ENCODE measurements around the gene ASMTL.
"Not testable (repeated sequence)": the region's sequence is repeated elsewhere in the genome, so short reads cannot be mapped to it uniquely, and the experiment has no call there.

The ASMTL gene

DNA sequence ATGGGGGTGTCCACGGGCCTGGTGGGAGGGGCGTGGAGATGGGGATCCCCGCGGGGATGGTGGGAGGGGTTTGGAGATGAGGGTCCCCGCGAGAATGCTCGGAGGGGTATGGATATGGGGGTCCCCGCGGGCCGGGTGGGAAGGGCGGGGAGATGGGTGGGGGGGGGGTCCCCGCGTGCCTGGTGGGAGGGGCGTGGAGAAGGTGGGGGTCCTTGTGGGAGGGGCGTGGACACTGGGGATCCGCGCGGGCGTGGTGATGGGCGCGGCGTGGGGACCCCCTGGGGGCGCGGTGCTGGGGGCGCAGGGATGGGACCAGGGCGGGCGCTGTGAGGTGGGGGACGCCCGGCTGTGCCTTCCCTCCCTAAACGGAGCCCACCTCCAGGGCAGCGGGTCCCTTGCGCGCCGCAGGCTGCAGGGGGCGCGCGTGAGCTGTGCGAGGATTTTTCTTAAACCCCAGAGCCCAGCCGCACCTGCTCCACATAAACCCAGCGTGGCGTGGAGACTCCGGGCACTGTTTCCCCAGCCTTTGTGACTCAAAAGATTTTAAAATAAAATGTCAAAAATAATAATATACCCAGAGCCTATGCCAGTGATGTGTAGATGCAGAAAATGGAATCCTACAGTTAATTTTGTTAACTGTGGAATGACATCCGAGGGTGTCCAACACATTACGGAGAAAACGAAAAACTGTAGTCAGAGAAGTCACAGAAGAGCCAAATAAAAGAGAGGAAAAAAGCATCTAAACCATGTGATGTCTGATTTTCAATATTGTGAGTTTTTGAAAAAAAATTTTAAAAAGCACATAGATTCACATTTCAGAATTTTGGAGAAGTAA is 1.5 kb upstream of the ASMTL start:
- peak; percentile 71 for DNase-seq (ENCODE audit: low spot score)

DNA sequence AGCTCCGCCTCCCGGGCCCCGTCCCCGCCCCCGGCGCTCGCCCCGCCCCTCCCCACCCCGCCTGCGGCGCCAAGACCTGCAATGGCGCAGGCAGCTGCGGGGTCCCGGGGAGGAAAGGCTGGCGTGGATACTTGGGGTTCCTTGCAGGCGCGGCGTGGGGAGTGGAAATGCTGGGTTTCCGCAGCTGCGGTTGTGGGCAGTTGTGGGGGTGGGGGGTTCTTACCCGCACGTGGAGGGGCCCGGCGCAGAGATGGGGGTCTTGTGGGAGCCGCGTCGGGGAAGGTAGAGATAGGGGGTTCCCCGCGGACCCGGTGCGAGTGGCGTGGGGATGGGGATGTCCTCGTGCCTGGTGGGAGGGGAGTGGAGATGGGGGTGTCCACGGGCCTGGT is 680 bp upstream of the ASMTL start:
- no peak for DNase-seq (ENCODE audit: low spot score)

GRCh38 chrX:1451661-1452515 is 821 bp downstream of the ASMTL start:
- DNase-seq (ENCODE audit: low spot score), result no peak

GRCh38 chrX:1451251-1451660 is 1.5 kb downstream of the ASMTL start:
- DNase-seq (ENCODE audit: low spot score), result no peak

DNA sequence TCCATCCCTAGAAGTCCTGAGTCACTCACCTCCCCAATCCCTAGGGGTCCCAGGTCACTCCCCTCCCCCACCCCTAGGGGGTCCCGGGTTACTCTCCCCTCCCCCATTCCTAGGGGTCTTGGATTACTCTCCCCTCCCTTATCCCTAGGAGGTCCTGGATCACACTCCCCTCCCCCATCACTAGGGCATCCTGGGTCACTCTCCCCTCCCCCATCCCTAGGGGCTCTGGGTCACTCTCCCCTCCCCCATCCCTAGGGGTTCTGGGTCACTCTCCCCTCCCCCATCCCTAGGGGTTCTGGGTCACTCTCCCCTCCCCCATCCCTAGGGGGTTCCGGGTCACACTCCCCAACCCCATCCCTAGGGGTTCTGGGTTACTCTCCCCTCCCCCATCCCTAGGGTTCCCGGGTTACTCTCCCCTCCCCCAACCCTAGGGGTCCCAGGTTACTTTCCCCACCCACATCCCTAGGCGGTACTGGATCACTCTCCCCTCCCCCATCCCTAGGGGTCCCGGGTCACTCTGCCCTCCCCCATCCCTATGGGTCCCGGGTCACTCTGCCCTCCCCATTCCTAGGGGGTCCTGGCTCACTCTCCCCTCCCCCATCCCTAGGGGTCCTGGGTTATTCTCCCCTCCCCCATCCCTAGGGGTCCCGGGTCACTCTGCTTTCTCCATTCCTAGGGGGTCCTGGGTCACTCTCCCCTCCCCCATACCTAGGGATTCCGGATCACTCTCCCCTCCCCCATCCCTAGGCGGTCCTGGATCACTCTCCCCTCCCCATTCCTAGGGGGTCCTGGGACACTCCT is 2.1 kb downstream of the ASMTL start:
- DNase-seq (ENCODE audit: low spot score), result no peak

DNA sequence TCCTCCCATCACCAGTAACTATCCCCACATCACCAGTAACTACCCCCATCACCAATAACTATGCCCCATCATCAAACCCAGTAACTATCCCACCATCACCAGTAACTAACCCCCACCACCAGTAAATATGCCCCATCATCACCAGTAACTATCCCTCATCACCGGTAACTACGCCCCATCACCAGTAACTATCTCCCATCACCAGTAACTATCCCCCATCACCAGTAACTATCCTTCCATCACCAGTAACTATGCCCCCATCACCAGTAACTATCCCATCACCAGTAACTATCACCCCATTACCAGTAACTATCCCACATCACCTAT is 2.9 kb downstream of the ASMTL start:
- no peak for DNase-seq (ENCODE audit: low spot score)

DNA sequence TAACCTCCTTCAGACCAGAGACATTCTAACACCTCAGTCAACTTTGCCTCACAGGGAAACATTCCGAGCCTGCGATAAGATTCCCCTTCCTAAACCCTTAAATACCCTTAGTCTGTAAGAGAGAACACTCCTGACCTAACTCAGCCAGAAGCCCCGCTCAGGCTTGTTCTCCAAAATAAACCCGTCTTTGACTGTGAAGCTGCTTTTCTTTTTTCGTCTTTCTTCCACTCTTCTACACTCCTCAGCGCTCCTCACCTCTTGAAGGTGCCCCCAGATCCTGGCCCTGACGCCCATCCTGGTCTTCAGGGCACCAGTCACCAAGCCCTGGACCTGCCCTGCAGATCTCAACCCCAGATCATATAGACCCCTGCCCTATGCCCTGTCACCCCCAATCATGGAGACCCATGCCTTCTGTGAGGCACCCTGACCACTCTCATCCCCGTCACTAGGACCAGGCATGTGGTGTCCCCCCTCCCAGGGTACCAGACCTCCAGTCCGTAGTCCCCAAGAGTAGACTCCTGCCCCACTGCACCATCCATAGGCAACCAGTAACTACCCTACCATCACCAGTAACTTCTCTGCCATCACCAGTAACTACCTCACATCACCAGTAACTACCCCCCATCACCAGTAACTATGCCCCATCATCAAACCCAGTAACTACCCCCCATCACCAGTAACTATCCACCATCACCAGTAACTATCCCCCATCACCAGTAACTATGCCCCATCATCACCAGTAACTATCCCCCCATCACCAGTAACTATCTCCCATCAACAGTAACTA is 3.5 kb downstream of the ASMTL start:
- no peak for DNase-seq (ENCODE audit: low spot score)

GRCh38 chrX:1448573-1449001 is 4.1 kb downstream of the ASMTL start:
- DNase-seq (ENCODE audit: low spot score), result not testable (repeated sequence)

DNA sequence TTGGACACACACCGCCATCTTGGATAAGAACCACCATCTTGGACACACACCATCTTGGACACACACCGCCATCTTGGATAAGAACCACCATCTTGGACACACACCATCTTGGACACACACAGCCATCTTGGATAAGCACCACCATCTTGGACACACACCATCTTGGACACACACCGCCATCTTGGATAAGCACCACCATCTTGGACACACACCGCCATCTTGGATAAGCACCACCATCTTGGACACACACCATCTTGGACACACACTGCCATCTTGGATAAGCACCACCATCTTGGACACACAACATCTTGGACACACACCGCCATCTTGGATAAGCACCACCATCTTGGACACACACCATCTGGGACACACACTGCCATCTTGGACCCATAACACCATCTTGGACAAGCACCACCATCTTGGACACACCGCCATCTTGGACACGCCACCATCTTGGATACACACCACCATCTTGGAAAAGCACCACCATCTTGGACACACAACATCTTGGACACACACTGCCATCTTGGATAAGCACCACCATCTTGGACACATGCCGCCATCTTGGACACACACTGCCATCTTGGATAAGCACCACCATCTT is 4.6 kb downstream of the ASMTL start:
- DNase-seq (ENCODE audit: low spot score), result not testable (repeated sequence)

GRCh38 chrX:1446984-1447968 is 5.4 kb downstream of the ASMTL start:
- not testable (repeated sequence) for DNase-seq (ENCODE audit: low spot score)

DNA sequence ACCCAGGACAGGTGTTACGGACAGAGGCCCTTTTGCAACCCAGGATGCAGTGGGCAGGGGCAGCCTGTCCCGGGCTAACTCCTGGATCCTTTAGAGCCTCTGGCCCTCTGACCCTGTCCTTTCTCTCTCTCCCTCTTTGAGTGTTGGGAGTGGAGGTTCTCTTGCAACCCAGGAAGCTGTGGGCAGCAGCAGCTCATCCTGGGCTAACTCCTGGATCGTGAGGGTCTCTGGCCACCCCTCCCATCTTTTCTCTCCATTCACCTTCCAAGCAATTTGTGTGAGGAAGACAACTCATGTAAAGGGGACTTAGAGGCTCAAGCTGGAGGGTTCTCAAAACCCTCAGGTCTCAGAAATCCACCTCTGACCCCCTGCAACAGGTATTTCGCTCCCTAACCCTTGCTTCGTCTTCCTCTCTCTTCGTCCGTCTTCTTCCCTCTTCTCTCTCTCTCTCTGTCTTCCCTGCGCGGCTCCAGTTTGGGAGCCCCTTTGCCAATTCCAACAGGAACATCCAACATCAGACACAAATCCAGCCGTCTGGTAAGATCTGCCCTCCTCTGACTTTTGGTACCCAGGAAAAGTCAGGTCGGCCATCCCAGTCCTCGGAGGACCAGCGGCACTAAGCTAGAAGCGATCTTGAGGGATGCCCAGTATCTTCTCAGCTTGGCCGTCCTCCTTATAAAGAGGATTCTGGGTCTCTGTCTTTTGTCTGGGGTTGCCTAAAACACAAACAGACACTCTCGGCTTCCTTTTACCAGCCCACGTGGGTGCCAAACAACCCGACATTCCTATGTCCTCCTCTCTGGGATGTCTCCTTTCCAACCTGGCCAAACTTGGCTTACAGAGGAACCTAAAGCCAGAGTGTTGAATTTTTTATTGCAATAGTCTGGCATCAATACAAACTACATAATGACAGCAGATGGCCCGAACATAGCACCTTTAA is 7.9 kb downstream of the ASMTL start:
- DNase-seq (ENCODE audit: low spot score), result no peak

GRCh38 chrX:1443496-1444075 is 9.1 kb downstream of the ASMTL start:
- DNase-seq (ENCODE audit: low spot score), result no peak

- no peak for DNase-seq (ENCODE audit: low spot score)
These were observed 9.9 kb downstream of the ASMTL start for GRCh38 chrX:1442724-1443367.

DNA sequence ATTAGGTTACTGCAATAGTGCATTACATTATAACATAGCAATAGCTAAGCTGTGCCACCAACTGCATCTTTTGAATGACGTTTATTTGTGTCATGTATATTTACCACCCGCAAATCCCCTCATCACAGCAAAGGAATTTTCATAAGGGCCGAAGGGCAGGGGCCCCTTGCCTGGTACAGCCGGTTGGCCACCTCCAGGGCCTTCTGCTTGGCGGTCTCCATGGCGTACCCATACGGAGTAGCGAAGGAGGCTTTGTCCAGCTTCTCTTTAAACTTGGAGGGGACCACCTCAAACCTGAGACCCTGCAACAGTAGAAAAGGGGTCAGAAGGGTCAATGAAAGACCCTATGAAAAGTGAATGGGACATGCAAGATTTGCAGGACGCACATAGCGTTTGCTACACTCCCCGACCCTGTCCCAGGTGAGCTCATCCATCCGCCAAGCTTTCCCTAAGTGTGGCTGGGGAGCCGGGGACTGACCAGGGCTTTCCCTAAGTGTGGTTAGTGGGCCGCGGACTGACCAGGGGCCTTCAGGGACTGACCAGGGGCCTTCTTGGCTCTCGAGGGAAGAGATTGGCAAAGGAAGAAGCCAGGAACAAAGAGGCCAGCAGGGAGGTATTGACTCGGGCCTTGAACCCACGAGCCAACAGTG is 10.6 kb downstream of the ASMTL start:
- DNase-seq (ENCODE audit: low spot score), result no peak

GRCh38 chrX:1440506-1440905 is 12.2 kb downstream of the ASMTL start:
- DNase-seq (ENCODE audit: low spot score), result no peak

DNA sequence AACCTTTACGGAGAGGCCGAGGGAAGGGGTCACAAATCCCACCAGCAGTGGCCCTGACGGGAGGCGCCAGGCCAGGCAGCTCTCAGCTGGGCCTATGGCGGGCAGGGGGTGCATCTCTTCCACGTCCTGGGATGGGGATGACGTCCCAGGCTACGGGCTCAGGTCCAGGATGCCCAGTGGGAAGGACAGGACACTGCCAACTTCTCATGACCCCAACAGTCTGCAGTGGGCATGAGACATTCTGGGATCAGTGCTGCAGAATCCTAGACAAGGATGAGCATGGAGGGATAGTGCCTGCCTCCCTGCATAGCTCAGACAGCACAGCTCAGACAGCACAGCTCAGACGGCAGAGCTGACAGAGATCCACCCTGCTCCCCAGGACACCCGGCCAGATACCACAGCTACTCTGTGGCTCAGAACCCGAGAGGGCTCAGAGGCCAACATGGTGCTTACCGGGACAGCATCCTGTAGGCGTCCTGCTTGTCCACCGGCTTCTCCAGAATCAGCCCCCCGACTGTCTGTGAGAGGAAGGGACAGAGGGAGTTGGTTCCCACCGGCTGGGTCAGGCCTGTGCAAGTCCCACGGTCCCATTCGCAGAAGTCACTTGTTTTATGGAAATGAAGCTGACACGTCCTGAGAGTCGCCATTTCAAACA is 17.3 kb downstream of the ASMTL start:
- no peak for DNase-seq (ENCODE audit: low spot score)

DNA sequence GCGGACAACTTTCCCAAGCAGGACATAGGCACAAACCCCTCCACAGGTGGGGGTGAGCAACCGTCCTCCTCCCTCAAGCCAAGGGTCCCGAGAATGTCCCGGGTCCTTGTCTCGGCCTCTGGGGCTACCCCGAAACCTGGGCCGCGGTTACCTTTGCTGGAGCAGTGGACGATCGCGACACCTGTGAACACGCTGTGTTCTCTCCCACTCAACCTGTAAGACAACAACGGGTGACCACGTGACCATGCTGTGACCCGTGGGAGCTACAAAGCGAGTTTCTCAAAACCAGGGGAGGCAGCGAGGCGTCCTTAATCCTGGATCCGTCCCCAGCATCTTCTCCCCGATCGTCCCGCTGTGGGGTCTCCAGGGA is 17.9 kb downstream of the ASMTL start:
- DNase-seq (ENCODE audit: low spot score), result no peak
